HG02798 (cell line): ENCODE data around the gene THRAP3.
A peak's percentile ranks its signal among the peaks of the same experiment; 100 is the strongest.
"Not testable (repeated sequence)": the region's sequence is repeated elsewhere in the genome, so short reads cannot be mapped to it uniquely, and the experiment has no call there.

Experiments
- ATAC-seq: cut with Tn5 transposase; IDR thresholded peaks from one replicate; pipeline ENCODE4 v1.9.1; 2021; ENCODE audit warnings: mild to moderate bottlenecking; ENCODE audit not compliant: unreplicated experiment, poor library complexity

Gene THRAP3, protein sequence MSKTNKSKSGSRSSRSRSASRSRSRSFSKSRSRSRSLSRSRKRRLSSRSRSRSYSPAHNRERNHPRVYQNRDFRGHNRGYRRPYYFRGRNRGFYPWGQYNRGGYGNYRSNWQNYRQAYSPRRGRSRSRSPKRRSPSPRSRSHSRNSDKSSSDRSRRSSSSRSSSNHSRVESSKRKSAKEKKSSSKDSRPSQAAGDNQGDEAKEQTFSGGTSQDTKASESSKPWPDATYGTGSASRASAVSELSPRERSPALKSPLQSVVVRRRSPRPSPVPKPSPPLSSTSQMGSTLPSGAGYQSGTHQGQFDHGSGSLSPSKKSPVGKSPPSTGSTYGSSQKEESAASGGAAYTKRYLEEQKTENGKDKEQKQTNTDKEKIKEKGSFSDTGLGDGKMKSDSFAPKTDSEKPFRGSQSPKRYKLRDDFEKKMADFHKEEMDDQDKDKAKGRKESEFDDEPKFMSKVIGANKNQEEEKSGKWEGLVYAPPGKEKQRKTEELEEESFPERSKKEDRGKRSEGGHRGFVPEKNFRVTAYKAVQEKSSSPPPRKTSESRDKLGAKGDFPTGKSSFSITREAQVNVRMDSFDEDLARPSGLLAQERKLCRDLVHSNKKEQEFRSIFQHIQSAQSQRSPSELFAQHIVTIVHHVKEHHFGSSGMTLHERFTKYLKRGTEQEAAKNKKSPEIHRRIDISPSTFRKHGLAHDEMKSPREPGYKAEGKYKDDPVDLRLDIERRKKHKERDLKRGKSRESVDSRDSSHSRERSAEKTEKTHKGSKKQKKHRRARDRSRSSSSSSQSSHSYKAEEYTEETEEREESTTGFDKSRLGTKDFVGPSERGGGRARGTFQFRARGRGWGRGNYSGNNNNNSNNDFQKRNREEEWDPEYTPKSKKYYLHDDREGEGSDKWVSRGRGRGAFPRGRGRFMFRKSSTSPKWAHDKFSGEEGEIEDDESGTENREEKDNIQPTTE

DNA sequence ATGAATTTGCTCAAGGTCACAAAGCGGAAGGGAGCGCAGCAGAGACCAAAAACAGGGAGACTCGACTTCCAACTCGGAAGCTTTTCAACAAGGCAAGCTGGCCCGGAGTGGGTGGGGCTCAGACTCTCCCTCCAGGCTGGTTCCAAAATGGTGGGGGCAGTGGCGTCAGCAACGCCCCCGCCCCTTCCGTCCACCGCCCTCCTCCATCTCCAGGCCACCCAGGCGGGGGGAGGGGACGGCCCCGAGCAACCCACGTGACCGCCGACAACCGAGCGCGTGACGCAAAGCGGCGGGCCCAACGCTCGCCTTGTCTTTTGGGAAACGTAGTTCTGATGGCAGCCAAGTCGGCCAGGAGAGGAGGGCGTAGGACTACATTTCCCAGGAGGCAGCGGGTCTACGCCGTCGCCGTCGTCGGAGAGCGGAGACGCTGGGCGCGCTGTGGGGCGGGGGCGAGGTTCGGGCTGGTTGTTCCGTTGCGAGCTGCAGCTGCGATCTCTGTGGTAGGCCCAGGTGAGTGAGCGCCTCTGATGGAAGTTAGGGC, at the start of gene THRAP3:
THRAP3 (plus strand) TSS at position 448 of the 541 bp plus-strand sequence. CDS start 58,121 bp downstream, outside the sequence.
- ATAC-seq = peak; percentile 94

DNA sequence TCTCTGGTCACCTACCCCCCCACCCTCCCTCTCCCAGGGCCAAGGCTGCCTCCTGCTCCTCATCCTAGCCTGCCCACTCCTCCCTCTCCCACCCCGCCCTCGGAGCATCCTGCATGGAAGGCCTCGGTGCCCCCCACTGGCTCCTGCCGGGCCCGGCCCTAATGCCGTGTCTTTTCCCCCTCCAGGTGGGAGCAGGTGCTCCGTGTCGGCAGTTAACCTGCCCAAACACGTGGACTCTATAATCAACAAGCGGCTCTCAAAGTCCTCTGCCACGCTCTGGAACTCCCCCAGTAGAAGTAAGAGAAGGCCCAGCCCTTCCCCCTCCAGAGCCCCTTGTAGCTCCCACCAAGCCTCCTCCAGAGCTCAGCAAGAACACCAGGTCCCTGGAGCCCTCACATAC, 49.5 kb upstream of the THRAP3 start:
- ATAC-seq = no peak

DNA sequence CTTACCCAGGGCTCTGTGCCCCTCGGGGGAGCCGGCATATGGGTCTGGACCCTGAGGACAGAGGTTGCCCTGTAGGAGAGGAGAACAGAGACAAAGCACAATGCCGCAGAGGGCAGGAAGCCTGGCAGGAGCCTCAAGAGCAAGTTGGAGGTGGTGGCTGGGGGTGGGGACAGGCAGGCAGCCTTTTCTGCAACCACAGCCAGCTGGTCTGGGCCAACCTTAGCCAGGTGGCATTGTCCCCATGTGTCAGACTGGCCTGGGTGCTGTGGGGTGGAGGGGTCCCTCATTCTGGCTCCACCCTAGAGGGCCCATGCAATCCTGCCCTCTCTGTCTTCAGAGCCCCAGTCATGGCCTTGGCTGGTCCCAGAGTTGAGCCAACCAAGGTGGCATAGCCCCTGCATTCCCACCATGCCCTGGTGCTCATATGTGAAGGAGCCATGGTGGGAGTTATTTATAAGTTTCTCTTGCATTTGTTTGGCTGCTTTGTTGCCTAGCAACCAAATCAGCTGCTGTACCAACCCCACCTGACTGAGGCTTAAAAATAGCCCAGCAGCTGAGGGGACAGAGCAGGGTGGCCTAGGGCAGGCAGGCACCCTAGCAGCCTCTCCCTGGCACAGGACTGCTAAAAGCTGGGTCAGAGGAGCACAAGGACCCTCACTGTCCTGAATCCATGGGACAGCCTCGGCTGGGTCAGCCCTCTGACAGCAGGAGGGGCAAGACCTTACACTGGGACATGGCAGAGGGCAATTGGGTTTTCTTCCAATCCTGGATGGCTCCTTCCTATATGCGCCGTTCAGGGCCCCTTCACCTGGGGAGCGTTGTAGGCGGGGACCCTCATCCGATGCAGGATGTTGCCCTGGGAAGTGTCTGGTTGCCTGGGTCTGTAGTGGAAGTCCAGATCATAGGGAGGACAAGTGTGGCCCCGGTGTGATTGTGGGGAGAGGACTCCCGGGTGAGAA, 48.8 kb upstream of the THRAP3 start:
- peak; percentile 54 for ATAC-seq

DNA sequence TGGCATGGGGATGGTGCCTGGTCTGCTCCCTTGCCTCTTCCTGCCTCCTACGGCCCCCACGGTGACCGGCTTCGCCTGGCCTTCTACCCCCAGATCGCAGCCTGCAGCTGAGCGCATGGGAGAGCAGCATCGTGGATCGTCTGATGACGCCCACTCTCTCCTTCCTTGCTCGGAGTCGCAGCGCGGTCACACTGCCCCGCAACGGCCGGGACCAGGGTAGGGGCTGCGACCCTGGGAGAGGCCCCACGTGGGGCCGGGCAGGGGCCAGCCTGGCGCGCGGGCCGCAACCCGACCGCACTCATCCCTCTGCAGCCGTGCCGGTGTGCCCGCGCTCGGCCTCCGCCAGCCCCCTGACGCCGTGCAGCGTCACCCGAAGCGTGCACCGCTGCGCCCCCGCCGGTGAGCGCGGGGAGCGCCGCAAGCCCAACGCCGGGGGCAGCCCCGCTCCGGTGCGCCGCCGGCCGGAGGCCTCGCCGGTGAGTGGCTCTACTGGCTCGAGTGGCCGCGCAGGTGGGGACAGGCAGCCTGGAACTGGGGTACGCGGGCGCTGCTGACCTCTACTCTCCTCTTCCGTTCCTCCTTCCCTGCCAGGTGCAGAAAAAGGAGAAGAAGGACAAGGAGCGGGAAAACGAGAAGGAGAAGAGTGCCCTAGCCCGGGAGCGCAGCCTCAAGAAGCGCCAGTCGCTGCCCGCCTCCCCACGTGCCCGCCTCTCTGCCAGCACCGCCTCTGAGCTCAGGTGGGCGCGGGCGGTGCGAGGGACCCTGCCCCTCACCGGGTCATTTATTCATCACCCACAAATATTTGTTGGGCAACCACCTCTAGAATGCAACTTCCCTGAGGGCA, 47.9 kb upstream of the THRAP3 start:
- ATAC-seq = no peak

DNA sequence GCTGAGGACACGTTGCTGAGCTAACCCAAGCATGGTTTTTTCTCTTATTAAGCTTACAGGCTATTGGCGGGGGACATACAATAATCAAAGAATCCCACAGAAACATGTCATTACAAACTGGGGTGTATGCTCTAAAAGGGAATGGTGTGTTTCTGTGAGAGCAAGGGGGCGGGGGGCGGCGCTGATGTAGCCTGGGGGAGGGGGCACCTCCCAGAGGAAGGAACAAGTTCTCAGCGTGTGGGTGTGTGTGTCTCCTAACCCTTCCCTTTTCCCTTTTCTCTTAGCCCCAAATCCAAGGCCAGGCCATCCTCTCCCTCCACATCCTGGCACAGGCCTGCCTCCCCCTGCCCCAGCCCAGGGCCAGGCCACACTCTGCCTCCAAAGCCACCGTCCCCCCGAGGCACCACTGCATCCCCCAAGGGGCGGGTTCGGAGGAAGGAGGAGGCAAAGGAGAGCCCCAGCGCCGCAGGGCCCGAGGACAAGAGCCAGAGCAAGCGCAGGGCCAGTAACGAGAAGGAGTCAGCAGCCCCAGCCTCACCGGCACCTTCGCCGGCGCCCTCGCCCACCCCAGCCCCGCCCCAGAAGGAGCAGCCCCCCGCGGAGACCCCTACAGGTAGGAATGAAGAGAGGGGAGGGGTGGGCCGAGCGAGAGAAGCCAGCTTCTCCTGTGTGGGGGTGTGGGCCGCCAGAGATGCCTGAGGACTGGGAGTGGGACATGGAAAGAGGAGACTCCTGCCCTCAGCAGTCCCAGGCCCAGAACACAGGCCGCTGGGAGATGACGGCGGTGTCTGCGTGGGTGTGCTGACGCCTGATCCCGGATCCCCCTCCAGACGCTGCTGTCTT, 46.4 kb upstream of the THRAP3 start:
- ATAC-seq = no peak

DNA sequence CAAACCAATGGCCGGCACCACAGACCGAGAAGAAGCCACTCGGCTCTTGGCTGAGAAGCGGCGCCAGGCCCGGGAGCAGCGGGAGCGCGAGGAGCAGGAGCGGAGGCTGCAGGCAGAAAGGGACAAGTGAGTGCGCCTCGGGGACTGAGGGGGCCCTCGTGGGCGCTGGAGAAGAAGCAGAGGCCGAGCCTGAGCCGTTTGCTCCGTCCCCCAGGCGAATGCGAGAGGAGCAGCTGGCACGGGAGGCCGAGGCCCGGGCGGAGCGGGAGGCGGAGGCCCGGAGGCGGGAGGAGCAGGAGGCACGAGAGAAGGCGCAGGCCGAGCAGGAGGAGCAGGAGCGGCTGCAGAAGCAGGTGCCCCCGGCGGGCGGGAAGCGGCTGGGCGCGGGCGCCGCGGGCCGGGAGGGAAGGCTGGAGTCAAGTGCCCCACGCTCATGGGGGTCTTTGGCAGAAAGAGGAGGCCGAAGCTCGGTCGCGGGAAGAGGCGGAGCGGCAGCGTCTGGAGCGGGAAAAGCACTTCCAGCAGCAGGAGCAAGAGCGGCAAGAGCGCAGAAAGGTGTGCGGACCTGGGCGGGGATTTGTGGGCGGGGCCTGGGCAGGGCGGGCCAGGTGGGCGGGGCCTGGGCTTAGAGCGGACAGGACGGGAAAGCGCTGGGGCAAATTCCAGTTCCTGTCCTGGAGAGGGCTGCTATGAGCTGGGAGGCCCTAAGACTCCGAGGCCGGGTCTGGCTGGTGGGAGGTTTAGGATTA, 45.6 kb upstream of the THRAP3 start:
- no peak for ATAC-seq

DNA sequence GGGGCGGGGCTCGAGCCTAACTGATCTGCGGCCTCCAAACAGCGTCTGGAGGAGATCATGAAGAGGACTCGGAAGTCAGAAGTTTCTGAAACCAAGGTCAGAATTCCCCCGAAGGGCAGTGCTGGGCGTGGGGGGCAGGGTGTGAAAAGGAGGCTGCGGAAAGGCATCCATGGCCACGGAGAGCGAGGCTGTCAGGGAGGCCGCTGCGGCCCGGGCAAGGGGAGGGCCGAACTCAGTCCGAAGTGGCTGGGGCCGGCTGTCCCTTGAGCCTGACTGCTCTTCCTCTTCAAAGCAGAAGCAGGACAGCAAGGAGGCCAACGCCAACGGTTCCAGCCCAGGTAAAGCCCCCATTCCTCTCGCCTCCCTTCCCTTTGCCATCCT, 45.0 kb upstream of the THRAP3 start:
- no peak for ATAC-seq

DNA sequence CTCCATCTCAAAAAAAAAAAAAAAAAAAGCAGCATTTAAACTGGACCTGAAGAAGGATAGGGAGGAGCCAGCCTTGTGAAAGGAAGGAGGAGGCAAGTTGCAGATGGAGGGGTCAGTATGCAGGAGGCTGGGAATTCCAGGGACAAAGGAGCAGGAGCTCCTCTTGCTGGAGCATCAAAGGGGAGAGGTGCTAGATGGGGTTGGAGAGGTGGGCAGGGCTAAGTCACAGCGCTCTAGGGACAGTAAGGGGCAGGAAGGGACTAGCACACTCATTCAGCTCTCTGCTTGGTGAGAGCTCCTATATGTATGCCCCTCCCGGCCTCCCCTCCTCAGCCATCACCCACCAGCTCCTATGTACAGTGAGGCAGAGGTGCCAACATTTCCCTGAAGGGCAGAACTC, 41.5 kb upstream of the THRAP3 start:
- ATAC-seq = no peak

DNA sequence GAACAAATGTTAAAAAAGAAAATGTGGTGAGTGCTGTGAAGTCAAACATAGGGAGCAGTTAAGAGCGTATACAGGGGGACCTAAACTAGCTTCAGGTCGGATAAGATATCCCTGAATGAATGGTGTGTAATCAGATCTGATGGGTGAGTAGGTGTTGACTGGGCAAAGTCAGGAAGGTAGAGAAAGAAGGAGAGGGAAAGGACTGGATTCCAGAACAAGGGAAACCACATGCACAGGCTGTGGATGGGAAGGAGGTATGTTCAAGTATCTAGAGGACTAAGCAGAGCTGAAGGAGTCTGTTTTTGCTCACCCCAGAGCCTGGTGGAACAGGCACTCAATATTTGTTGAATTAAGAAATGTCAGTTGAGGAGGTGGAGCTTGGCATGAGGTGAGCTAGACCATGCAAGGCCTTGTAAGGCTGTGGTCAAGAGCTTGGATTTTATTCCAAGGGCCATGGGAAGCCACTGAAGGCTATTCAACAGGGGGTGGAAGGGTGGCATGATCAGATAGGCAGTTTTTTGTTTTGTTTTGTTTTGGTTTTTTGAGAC, 40.9 kb upstream of the THRAP3 start:
- ATAC-seq = no peak

DNA sequence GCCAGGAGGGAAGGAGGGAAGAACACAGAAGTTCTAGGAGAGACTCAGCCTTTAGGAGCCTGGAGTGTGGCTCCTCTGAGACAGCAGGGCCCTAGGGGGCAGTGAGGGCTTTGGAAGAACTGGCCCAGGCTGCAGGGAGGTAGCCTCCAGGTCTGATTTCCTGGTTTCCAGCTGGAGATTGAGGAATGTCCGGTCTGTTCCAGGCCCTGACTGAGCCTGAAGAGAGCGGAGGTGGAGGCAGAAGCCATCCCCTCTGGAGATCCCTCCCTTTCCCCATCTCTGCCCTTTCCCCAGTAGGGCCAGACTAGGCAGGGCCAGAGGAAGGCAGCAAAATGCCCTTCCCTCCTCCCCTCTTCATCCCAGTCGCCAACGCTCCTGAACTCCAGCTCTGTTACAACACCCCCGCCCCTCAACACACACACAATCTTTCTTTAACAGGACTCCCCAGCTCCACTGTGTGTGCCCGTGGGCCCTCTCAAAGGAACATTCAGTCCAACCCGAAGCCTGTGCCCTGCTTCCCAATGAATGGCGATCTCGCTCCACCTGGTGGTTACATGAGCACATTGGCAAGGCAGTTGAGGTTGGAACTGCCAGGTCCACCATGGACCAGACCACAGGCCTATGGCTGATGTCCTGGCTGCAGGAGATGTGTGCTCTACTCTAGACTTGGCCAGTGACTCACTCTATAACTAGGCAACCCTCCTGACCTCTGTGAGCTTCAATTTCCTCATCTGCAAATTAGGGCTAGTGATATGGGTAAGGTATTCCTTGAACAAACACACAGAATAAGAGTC, 36.2 kb upstream of the THRAP3 start:
- ATAC-seq = peak; percentile 75

DNA sequence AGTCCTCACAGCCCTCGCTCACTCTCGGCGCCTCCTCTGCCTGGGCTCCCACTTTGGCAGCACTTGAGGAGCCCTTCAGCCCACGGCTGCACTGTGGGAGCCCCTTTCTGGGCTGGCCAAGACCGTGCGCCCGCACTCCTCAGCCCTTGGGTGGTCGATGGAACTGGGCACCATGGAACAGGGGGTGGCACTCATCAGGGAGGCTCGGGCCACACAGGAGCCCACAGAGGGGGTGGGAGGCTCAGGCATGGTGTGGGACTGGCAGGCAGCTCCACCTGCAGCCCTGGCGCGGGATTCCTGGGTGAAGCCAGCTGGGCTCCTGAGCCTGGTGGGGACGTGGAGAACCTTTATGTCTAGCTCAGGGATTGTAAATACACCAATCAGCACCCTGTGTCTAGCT, 27.4 kb upstream of the THRAP3 start:
- not testable (repeated sequence) for ATAC-seq

DNA sequence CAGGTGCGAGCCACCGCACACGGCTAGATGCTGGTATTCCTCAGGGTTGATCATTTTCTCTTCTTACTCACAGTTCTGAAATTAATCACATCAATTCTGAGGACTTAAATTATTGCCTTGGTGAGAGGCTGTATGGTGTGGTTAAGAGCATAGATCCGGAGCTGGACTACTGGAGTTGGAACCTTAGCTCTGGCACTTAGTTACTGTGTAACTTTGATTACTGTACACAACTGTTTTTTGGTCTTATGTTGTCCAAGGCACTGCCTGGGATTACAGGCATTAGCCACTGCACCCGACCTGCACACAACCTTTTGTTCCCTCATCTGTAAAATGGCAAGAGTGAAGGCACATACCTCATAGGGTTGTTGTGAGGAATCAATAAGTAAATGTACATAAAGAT, 25.6 kb upstream of the THRAP3 start:
- no peak for ATAC-seq

DNA sequence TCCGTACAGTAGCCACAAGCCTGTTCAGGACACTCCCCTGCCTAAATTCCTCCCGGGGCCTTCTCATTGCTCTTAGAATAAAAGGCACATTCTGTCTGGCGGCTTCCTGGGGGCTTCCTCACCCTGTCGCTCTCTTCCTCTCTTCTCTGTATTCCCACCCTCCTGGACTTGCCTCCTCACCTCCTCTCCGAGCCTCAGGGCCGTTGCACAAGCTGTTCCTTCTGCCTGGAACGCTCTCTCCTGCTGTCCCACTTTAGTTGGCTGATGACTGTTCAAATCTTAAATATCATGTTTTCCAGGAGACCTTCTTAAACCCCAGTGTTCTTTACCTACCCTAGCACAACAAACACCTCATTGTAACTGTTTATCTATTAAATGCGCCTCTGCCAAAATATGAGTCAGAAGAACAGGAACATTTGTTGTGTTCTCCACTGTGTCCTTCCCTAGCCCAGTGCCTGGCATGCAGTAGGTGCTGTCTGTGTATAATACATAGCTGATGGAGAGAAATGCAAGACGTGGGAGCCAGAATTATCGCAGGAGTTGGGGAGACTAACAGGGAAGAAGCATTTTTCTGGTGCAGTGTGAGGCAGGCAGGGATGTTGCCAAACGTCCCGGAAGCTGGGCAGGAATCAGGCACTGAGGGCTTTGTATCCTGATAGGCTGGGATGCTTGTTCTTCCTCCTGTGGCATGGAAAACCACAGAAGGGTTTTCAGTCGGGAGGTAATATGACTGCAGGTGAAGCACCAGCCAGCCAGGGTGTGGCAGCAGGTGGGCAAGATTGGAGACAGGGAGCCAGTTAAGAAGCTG, 24.1 kb upstream of the THRAP3 start:
- no peak for ATAC-seq

DNA sequence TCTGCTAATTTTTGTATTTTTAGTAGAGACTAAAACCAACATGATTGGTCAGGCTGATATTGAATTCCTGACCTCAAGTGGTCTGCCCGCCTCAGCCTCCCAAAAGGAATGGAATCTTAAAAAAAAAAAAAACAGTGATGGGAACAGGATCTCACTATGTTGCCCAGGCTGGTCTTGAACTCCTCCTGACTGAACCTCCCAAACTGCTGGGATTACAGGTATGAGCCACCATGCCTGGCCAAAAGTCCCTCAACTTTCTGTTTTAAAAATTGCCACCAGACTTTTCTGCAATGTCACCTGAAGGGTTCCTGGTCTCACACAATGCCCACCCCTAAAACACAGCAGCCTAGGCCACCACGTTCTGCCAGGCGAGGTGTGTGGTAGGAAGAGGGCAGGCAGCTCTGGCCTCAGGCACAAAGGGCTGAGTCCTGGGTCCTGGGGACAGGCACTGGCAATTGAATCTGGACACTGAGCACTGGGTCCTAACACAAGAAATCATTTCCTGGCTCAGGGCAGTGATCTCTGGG, 21.2 kb upstream of the THRAP3 start:
- ATAC-seq = no peak

DNA sequence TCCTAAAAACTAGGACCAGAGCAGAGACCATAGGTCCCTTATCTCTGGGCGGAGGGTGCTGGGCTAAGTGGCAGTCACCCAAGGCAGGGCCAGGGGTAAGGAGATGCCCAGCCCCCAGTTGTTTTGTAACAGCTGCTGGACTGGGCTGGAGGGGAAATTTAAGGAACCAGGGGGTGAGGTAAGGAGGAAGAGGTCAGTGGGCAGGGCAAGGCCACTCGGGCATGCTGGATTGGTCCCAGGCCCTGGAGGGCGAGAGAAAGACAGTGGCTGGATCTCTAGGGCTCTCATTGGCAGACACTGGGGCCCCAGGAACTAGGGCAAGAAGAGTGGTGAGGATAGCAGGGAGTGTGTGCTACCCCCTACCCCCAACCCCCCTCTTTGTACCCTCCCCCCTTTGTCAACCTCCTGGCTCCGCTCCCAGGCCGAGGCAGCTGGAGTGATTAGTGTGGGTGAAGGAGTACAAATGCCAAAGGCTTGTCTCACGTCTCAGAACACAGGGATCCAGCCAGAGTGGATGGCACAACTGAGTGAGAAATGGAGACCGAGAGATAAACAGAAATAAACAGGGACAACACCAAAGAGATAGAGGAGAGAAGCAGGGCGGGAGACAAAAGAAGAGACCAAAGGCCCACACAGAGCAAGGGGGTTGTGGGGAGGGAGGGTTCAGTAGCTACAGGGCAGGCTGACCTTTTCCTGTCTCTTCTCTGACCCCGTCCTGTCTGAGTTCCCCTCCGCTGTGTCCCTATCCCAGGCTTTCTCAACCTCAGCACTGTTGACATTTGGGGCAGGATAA, 20.5 kb upstream of the THRAP3 start:
- no peak for ATAC-seq
